ENCODE results near the gene DMGDH. TPM values are rescaled to one million over a fixed set of nuclear protein-coding genes. Genes with fewer than 3 reads are reported as not detected.

The DMGDH gene
- total and polyA plus RNA-seq, 2 donors (not counting 3 experiments of a cell fraction or from before 2014, with no cell fraction given), result 0.11 TPM; not detected in 1

DNA sequence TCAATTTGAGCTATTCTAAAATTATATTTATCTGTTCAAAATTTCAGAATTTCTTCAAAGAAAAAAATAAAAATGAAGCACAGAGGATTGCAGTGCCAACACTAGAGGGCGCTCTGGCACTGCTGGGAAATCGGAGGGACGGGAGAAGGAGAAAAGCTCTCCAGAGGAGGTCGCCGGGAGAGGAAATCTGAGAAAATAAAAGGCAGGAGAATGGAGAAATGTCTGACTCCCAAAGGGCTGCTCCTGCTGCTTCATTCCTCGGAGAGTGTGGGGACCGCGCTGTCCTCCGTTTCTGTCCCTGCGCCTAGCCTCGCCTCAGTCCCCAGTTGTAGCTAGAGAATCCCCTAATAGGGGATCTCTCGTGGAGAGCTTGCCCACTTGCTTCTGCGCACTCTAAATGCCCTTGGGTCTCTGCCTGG lies 44.4 kb downstream of the DMGDH start:
- Histone ChIP-seq H3K9me3 (replicated peaks; ENCODE audit: control insufficient read depth, insufficient read depth, low read length) (no peaks in the 10 kb centered on the region), H3K79me2 (ENCODE audit: control insufficient read depth, insufficient read depth, low read length) (no peaks in the 10 kb centered on the region), H3K9ac (replicated peaks; ENCODE audit: extremely low read depth, insufficient read depth, low read length) (peak overlapping the region; percentile 8), H3K27me3 (ENCODE audit: control insufficient read depth in 2 of 2, insufficient read depth in 2 of 2, low read length in 2 of 2) (peaks cover 2 to 19% of the 10 kb centered on the region in 2 experiments), H2AFZ (ENCODE audit: low read depth, low read length) (peak overlapping the region; percentile 89), H3K4me2 (ENCODE audit: insufficient read depth, low read length) (peak overlapping the region; percentile 61), H3K4me1 (ENCODE audit: control insufficient read depth, extremely low read depth, insufficient read depth, low read length) (peaks cover 16% of the 10 kb centered on the region), H3K27ac (ENCODE audit: insufficient read depth, low read depth, low read length) (no peak overlapping the region), H3K4me3 (replicated peaks in 1 of 3; ENCODE audit: insufficient read depth in 1 of 3, low read depth in 1 of 3, low read length in 3 of 3) (peak overlapping the region in 2 of 3 experiments; percentile 14 to 15), H4K20me1 (replicated peaks; ENCODE audit: control insufficient read depth, extremely low read depth, insufficient read depth, low read length) (no peaks in the 10 kb centered on the region), H3K36me3 (ENCODE audit: control insufficient read depth in 2 of 2, extremely low read depth in 1 of 2, insufficient read depth in 2 of 2, low read length in 2 of 2) (no peaks in the 10 kb centered on the region), H3K9me1 (replicated peaks; ENCODE audit: control insufficient read depth, extremely low read depth, insufficient read depth, low read length) (no peaks in the 10 kb centered on the region)
- intact Hi-C loops (cut with micrococcal nuclease) (loop anchor here (1.0 to 2.0 kb wide), 5 partner anchors 85 to 1058 kb away; no protein-coding TSS in a partner anchor), dilution Hi-C loops (cut with MboI; ENCODE audit: extremely low pct_ligation_motif_present, low sequenced_read_pairs) (no loop called here)
- BruUV-seq (replicated peaks), result no TSS peak
- CTCF ChIA-PET, result interaction anchor here (0.6 to 13.1 kb wide), 98 partner anchors 9 to 1283 kb away, joined by 3 to 726 read pairs (median 4); partner anchors contain the start of genes ARSB, BHMT2, DMGDH and HOMER1
- POLR2A ChIA-PET, result interaction anchor here (0.8 kb wide), 1 partner anchor 108 kb away, joined by 4 read pairs; no protein-coding TSS in a partner anchor
- peak; percentile 65 for DNase-seq (ENCODE audit: low read depth, low spot score)
- peak; percentile 12 for FAIRE-seq
- TF ChIP-seq EZH2 (IDR thresholded peaks at IDR 0.05; ENCODE audit: borderline replicate concordance, low read depth, low read length, severe bottlenecking) (no peak), POLR2A (IDR thresholded peaks at IDR 0.05; ENCODE audit: low read depth, low read length) (no peak)
- TF ChIP-seq, protein P1, sequence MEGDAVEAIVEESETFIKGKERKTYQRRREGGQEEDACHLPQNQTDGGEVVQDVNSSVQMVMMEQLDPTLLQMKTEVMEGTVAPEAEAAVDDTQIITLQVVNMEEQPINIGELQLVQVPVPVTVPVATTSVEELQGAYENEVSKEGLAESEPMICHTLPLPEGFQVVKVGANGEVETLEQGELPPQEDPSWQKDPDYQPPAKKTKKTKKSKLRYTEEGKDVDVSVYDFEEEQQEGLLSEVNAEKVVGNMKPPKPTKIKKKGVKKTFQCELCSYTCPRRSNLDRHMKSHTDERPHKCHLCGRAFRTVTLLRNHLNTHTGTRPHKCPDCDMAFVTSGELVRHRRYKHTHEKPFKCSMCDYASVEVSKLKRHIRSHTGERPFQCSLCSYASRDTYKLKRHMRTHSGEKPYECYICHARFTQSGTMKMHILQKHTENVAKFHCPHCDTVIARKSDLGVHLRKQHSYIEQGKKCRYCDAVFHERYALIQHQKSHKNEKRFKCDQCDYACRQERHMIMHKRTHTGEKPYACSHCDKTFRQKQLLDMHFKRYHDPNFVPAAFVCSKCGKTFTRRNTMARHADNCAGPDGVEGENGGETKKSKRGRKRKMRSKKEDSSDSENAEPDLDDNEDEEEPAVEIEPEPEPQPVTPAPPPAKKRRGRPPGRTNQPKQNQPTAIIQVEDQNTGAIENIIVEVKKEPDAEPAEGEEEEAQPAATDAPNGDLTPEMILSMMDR (IDR thresholded peaks at IDR 0.05; ENCODE audit: extremely low read depth in 1 of 2, insufficient read depth in 1 of 2, low read depth in 1 of 2, low read length in 2 of 2), result peak; percentile 79 to 86

DNA sequence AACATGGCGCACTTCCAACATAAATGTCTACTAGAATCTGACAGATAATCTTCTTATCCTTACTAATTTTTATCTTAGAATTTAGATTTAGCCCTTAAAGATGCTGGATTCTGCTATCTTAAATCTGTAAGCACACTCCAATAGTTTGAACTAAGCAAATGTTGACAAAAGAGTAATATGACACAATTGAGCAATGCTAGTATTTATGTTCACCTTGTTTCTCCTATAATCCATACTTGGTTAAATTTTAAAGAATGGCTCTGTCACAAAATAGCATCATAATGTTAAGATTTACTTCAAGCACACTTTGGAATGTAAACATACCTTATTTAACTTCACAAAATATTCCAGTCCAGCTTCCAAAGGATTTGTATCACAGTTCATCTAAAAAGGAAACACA lies 45.5 kb downstream of the DMGDH start:
- Histone ChIP-seq H3K27me3 (ENCODE audit: control insufficient read depth in 2 of 2, insufficient read depth in 2 of 2, low read length in 2 of 2) (peaks cover 2 to 19% of the 10 kb centered on the region in 2 experiments), H4K20me1 (replicated peaks; ENCODE audit: control insufficient read depth, extremely low read depth, insufficient read depth, low read length) (no peaks in the 10 kb centered on the region), H3K4me3 (replicated peaks in 1 of 3; ENCODE audit: insufficient read depth in 1 of 3, low read depth in 1 of 3, low read length in 3 of 3) (no peak overlapping the region), H3K36me3 (ENCODE audit: control insufficient read depth in 2 of 2, extremely low read depth in 1 of 2, insufficient read depth in 2 of 2, low read length in 2 of 2) (no peaks in the 10 kb centered on the region), H3K9ac (replicated peaks; ENCODE audit: extremely low read depth, insufficient read depth, low read length) (no peak overlapping the region), H3K27ac (ENCODE audit: insufficient read depth, low read depth, low read length) (no peak overlapping the region), H3K79me2 (ENCODE audit: control insufficient read depth, insufficient read depth, low read length) (no peaks in the 10 kb centered on the region), H3K9me1 (replicated peaks; ENCODE audit: control insufficient read depth, extremely low read depth, insufficient read depth, low read length) (no peaks in the 10 kb centered on the region), H3K4me2 (ENCODE audit: insufficient read depth, low read length) (no peak overlapping the region), H3K9me3 (replicated peaks; ENCODE audit: control insufficient read depth, insufficient read depth, low read length) (no peaks in the 10 kb centered on the region), H3K4me1 (ENCODE audit: control insufficient read depth, extremely low read depth, insufficient read depth, low read length) (peaks cover 16% of the 10 kb centered on the region), H2AFZ (ENCODE audit: low read depth, low read length) (no peak overlapping the region)
- POLR2A ChIA-PET, result no interaction called here
- no TSS peak for BruUV-seq (replicated peaks)
- dilution Hi-C loops (cut with MboI; ENCODE audit: extremely low pct_ligation_motif_present, low sequenced_read_pairs), result no loop called here
- no peak for DNase-seq (ENCODE audit: low read depth, low spot score)
- no peak for TF ChIP-seq POLR2AphosphoS5 (IDR thresholded peaks at IDR 0.05; ENCODE audit: insufficient read depth, low read depth, low read length)
- no peak for TF ChIP-seq POLR2A (IDR thresholded peaks at IDR 0.05; ENCODE audit: low read depth, low read length)
- TF ChIP-seq, protein P1 (IDR thresholded peaks at IDR 0.05; ENCODE audit: extremely low read depth in 1 of 2, insufficient read depth in 1 of 2, low read depth in 1 of 2, low read length in 2 of 2), result no peak
- TF ChIP-seq EZH2 (IDR thresholded peaks at IDR 0.05; ENCODE audit: borderline replicate concordance, low read depth, low read length, severe bottlenecking), result no peak
- TF ChIP-seq FOS (IDR thresholded peaks at IDR 0.05; ENCODE audit: borderline replicate concordance, insufficient read depth, low read length), result no peak
- TF ChIP-seq, protein P2, sequence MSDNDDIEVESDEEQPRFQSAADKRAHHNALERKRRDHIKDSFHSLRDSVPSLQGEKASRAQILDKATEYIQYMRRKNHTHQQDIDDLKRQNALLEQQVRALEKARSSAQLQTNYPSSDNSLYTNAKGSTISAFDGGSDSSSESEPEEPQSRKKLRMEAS (IDR thresholded peaks at IDR 0.05; ENCODE audit: insufficient read depth, insufficient read length), result no peak
- no peak for TF ChIP-seq GATA2 (IDR thresholded peaks at IDR 0.05; ENCODE audit: insufficient read depth, insufficient read length, low read depth, low read length)
- no peak for TF ChIP-seq JUN (IDR thresholded peaks at IDR 0.05; ENCODE audit: borderline replicate concordance, insufficient read depth, insufficient read length, low read depth)
- TF ChIP-seq MYC (IDR thresholded peaks at IDR 0.05; ENCODE audit: low read depth, low read length), result no peak
- CTCF ChIA-PET, result interaction anchor here (1.0 to 13.1 kb wide), 22 partner anchors 8 to 1060 kb away, joined by 3 to 726 read pairs (median 11); partner anchors contain the start of genes ARSB and HOMER1
- no peak for FAIRE-seq
- intact Hi-C loops (cut with micrococcal nuclease), result loop anchor here (2.0 to 5.0 kb wide), 3 partner anchors 213 to 1059 kb away; partner anchors contain the start of gene JMY
